GM12892 (cell line): ENCODE results near the gene GRAMD1B.

ENCODE experiments used
- POLR2A ChIP-seq: IDR thresholded peaks from 2 replicates; pipeline ENCODE4 v1.6.1; 2011; ENCODE audit warnings: low read depth, low read length, control low read depth
- POLR2AphosphoS5 ChIP-seq: IDR thresholded peaks from 2 replicates; pipeline ENCODE4 v1.6.1; 2011; ENCODE audit warnings: low read depth, low read length, control low read depth
- TAF1 ChIP-seq: IDR thresholded peaks from 2 replicates; pipeline ENCODE4 v1.6.1; 2011; ENCODE audit warnings: low read depth, mild to moderate bottlenecking, control low read depth, low read length, borderline replicate concordance

GRCh38 chr11:123410218-123410549 lies 19.9 kb upstream of the GRAMD1B start:
- TF ChIP-seq POLR2A (no peak), TAF1 (no peak), POLR2AphosphoS5 (no peak)
